Neutrophil (primary cell): ENCODE measurements around the gene FASTKD3.

Experiments
- H3K27ac ChIP-seq: fragments of 200-600 bp; sonication (generic); 2 replicates; pipeline ENCODE4 v1.5.1; 2016; ENCODE audit warnings: mild to moderate bottlenecking, moderate library complexity
- H3K27me3 ChIP-seq: fragments of 200-600 bp; sonication (generic); 2 replicates; pipeline ENCODE4 v1.6.0; 2016; ENCODE audit warnings: mild to moderate bottlenecking
- H3K36me3 ChIP-seq: fragments of 200-600 bp; sonication (generic); 2 replicates; pipeline ENCODE4 v1.5.1; 2017
- H3K4me1 ChIP-seq, 2 experiments: fragments of 200-600 bp in 1 of 2; sonication (generic) in 1 of 2; 1 replicate in 1 of 2; 2 replicates in 1 of 2; pipeline versions ENCODE4 v1.5.1 to v1.6.1; 2013 to 2016; ENCODE audit warnings: low read depth in 1 of 2, low read length in 1 of 2, mild to moderate bottlenecking in 1 of 2, moderate library complexity in 1 of 2; ENCODE audit not compliant: control insufficient read depth in 1 of 2, insufficient read depth in 1 of 2
- H3K4me3 ChIP-seq, 2 experiments: fragments of 200-600 bp in 1 of 2; sonication (generic) in 1 of 2; 1 replicate in 1 of 2; 2 replicates in 1 of 2; pipeline ENCODE4 v1.5.1; 2013 to 2016; ENCODE audit warnings: low read depth in 1 of 2, low read length in 1 of 2, mild to moderate bottlenecking in 1 of 2, moderate library complexity in 1 of 2
- H3K9me3 ChIP-seq: fragments of 200-600 bp; sonication (generic); 2 replicates; pipeline ENCODE4 v1.5.1; 2016
- TF ChIP-seq, protein P1 (sequence below): fragments of 200-600 bp; sonication (generic); IDR thresholded peaks from 2 replicates; pipeline ENCODE4 v1.5.1; 2016; ENCODE audit warnings: antibody characterized with exemption

Gene FASTKD3

GRCh38 chr5:7872517-7873130 is 3.8 kb upstream of the FASTKD3 start:
- Histone ChIP-seq H3K36me3 (peaks cover 16% of the 10 kb centered on the region), H3K4me3 (no peak overlapping the region), H3K4me1 (peaks cover 13 to 14% of the 10 kb centered on the region in 2 experiments), H3K9me3 (no peaks in the 10 kb centered on the region), H3K27ac (no peak overlapping the region), H3K27me3 (no peaks in the 10 kb centered on the region)
- TF ChIP-seq, protein P1, sequence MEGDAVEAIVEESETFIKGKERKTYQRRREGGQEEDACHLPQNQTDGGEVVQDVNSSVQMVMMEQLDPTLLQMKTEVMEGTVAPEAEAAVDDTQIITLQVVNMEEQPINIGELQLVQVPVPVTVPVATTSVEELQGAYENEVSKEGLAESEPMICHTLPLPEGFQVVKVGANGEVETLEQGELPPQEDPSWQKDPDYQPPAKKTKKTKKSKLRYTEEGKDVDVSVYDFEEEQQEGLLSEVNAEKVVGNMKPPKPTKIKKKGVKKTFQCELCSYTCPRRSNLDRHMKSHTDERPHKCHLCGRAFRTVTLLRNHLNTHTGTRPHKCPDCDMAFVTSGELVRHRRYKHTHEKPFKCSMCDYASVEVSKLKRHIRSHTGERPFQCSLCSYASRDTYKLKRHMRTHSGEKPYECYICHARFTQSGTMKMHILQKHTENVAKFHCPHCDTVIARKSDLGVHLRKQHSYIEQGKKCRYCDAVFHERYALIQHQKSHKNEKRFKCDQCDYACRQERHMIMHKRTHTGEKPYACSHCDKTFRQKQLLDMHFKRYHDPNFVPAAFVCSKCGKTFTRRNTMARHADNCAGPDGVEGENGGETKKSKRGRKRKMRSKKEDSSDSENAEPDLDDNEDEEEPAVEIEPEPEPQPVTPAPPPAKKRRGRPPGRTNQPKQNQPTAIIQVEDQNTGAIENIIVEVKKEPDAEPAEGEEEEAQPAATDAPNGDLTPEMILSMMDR = no peak

- Histone ChIP-seq H3K9me3 (no peaks in the 10 kb centered on the region), H3K4me3 (no peak overlapping the region), H3K27me3 (no peaks in the 10 kb centered on the region), H3K4me1 (peaks cover 13 to 14% of the 10 kb centered on the region in 2 experiments), H3K27ac (no peak overlapping the region), H3K36me3 (peaks cover 13% of the 10 kb centered on the region)
- TF ChIP-seq, protein P1 = no peak
Measured at GRCh38 chr5:7871653-7872052, 2.8 kb upstream of the FASTKD3 start.

GRCh38 chr5:7869474-7870136 is 774 bp upstream of the FASTKD3 start:
- H3K27me3 ChIP-seq = no peaks in the 10 kb centered on the region
- H3K27ac ChIP-seq = peak overlapping the region; percentile 42
- no peaks in the 10 kb centered on the region for H3K9me3 ChIP-seq
- H3K4me1 ChIP-seq = peaks cover 13 to 14% of the 10 kb centered on the region in 2 experiments
- TF ChIP-seq, protein P1 = no peak
- peak overlapping the region; percentile 66 to 88 for H3K4me3 ChIP-seq
- H3K36me3 ChIP-seq = no peaks in the 10 kb centered on the region

DNA sequence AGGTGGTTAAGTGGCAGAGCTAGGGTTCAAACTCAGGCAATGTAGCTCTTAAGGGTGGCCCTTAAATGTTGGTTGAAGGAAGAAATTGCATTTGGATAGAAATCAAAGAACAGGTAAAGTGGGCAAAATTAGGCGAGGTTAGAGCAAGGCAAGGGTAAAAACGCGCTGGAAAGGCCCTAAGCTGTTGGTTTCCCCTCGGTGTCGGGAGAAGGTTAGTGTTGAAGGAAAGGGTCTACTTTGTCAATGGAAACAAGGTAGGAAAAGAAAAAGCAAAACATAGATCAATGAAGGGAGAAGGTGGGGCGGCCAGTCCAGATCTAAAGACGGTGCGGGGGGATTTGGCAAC is 431 bp downstream of the FASTKD3 start:
- H3K9me3 ChIP-seq = no peaks in the 10 kb centered on the region
- peak overlapping the region; percentile 42 for H3K27ac ChIP-seq
- TF ChIP-seq, protein P1 = no peak
- no peaks in the 10 kb centered on the region for H3K36me3 ChIP-seq
- H3K27me3 ChIP-seq = no peaks in the 10 kb centered on the region
- H3K4me1 ChIP-seq = peaks cover 13 to 14% of the 10 kb centered on the region in 2 experiments
- peak overlapping the region; percentile 66 to 88 for H3K4me3 ChIP-seq

DNA sequence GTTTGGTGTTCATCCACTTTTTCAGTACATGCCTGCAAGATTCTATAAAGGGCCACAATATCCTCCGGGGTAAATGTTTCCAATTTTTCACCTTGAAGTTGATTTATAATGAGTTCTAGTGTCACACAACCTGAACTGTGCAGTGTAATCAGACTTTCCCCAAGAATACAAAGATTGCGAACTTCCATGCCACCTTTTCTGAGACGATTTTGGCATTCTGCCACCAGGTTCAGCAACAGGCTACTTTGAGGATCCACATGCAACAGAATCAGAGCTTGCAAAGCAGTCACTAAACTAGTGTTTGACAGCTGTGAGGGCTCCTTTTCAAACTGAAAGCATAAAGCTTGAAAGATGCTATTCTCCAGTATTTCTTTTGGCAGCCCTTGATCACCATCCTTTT is 1.6 kb downstream of the FASTKD3 start:
- Histone ChIP-seq H3K4me1 (peaks cover 13 to 14% of the 10 kb centered on the region in 2 experiments), H3K4me3 (no peak overlapping the region), H3K36me3 (peaks cover 6% of the 10 kb centered on the region), H3K9me3 (no peaks in the 10 kb centered on the region), H3K27me3 (no peaks in the 10 kb centered on the region), H3K27ac (no peak overlapping the region)
- TF ChIP-seq, protein P1 = no peak
